Myocyte (in vitro differentiated cells): Measurements from ENCODE around the gene GPX3. TPM values are rescaled to one million over a fixed set of nuclear protein-coding genes. Genes with fewer than 3 reads are reported as not detected.
A peak's percentile ranks its signal among the peaks of the same experiment; 100 is the strongest.

Experiments used
- DNase-seq: peaks from one replicate; pipeline ENCODE4 v3.0.0-alpha.2; 2012; ENCODE audit warnings: low read depth
- total RNA-seq: library from RNA; depleted of rRNA; stranded (reverse); fragments of >200 nt; gene quantifications from 2 replicates; pipeline ENCODE4 v1.2.3, GENCODE V29; 2014

GPX3 gene
- total RNA-seq, 1 donor from 2014 or later, result 3.7 TPM

- no peak for DNase-seq
Observed at GRCh38 chr5:151055336-151055735, 34.9 kb downstream of the GPX3 start.

- DNase-seq, result no peak
Observed at GRCh38 chr5:151056379-151057325, 36.3 kb downstream of the GPX3 start.

DNA sequence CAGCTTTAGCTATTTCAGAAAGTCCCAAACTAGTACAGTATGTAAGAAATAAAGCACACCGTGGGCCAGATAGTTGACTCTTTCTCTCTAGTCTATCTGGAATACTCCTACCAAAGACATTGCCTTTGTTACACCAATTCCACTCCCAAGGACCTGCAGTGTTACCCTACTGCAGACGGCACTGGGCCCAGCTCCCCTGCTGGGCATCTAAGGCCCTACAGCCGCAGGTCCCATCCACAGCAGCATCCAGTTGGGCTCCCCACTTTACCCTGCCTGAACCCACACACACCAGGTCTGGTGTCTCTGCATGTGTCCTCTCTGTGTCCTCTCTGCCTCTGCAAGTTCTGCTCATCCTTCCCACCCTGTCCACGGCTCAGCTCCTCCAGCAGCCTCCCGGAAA is 37.9 kb downstream of the GPX3 start:
- no peak for DNase-seq

GRCh38 chr5:151058891-151059489 is 38.6 kb downstream of the GPX3 start:
- DNase-seq, result peak; percentile 52

- DNase-seq, result peak; percentile 79
Observed at GRCh38 chr5:151060742-151061141, 40.4 kb downstream of the GPX3 start.

- no peak for DNase-seq
Observed at GRCh38 chr5:151062405-151063141, 42.2 kb downstream of the GPX3 start.

- peak; percentile 92 for DNase-seq
Observed at GRCh38 chr5:151063142-151063989, 43.0 kb downstream of the GPX3 start.

GRCh38 chr5:151064916-151065499 is 44.6 kb downstream of the GPX3 start:
- DNase-seq, result no peak

DNA sequence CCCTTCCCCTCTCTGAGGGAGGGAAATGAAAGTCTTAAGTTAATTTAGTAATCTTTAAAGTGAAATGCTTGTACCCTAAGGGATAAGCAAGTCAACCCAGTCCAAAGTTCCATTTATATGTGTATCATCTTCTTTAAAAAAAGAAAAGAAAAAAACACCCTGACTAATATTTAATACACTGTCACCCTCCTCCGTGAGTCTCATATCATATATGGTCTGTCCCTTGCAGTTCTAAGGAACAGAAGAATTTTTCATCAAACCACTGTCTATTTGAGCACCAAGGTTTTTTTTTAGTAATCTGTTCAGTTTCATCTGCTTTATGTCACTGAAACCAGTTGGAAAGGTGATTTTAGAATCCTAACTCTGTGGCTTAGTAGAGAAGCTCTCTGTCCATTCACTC is 45.2 kb downstream of the GPX3 start:
- no peak for DNase-seq

GRCh38 chr5:151066920-151067319 is 46.5 kb downstream of the GPX3 start:
- DNase-seq, result no peak

GRCh38 chr5:151067632-151068432 is 47.4 kb downstream of the GPX3 start:
- DNase-seq, result no peak

DNA sequence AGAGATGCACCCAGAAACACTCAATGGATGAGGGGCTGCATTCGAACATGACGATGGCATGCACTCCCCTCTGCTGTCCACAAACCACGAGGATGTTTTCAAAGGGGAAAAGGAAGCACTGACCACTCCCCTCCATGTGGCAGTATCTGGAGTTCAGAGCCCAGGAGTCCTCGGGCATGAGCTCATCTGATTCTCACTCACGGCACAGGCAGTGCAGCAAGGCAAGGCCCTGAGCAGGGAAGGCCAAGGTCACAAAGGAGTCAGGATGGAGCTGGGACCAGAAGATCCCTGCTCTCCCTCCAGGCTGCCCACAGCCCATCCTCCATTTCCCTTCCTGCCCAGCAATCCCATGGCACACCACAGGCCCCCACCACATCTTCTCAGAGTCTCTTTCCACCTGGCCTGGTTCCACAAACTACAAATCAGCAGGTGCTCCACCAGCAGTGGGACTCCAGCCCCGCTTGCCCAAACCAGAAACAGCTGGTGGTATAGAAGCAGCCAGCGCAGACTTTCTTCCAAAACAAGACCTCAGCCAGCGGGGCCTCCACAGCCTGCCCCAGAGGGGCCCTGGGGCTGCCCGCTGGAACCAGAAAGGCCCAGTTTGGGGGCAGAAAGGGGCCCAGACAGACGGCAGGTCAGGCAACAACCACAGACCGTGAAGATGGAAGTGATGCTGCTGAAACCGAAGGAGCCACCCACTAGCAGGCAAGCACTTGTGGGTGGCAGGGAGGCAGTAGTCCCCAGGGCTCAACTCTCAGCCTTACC is 48.2 kb downstream of the GPX3 start:
- DNase-seq, result peak; percentile 98

- DNase-seq, result no peak
Observed at GRCh38 chr5:151070449-151070848, 50.1 kb downstream of the GPX3 start.

GRCh38 chr5:151071021-151071420 is 50.6 kb downstream of the GPX3 start:
- no peak for DNase-seq

DNA sequence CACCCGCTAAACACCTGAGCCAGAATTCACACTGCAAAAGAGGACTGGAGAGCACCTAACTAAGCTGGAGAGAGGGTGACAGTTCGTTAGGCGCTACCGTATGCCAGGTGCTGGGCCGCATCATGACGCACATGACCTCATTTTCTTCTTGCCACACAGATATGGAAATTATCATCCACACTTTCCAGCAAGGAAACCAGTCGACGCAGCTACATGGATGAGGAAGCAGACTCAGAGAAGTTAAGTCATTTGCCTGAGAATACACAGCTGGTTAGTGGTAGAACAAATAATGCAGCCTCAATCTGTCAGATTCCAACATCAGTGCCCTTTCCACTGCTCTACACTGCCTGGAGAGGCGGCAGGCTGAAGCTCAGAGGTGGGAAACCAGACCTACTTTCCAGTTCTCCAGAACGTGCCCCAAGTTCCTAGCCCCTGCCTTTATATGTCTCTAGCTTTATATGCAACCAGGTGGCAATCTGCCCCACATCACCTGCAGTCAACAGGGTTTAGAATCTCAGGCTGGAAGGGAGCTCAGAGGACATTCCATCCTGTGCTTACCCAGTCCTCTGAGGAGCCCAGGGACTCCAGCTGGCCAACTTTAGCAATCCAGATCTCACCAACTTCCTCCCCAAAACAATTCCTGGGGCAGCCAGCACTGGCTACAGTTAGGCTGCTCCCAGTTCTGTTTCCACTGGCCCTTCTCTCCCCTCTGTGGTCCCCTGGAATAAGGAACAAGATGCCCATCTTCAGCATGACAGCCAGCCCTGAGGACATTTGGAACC is 51.6 kb downstream of the GPX3 start:
- no peak for DNase-seq

DNA sequence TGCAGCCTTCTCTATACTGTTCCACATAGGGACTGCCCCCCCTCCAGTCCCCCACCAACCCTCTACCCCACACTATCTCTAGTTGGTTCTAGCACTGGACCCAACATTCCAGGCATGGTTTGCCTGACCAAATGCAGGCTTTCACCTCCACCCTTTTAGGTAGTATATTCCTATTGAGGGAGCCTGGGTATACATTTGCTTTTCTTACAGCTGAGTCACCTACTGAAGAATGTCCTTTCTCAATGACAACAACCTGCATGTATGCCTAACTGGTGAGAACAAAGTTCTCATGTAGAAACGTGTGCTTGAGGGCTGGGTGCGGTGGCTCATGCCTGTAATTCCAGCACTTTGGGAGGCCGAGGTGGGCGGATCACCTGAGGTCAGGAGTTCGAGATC is 52.2 kb downstream of the GPX3 start:
- DNase-seq, result no peak

GRCh38 chr5:151073280-151073679 is 52.9 kb downstream of the GPX3 start:
- no peak for DNase-seq

DNA sequence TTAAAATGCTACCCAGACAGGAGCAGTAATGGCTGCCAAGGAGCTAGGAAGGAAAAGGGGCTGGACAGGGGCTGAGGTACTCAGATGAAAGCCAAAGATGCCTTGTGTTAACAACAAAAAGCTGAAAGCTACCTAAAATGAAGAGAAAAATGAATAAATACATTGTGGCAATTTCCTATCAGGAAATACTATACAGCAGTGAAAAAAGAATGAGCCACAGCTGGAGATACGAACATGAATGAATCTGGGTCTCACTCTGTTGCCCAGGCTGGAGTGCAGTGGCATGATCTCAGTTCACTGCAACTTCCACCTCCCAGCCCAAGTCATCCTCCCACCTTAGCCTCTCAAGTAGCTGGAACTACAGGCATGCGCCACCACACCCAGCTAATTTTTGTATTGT is 54.2 kb downstream of the GPX3 start:
- no peak for DNase-seq
